Cerebellar cortex (tissue), 1 donor: ENCODE data around the gene ZNF697.
A peak's percentile ranks its signal among the peaks of the same experiment; 100 is the strongest.
"Not testable (repeated sequence)": the region's sequence is repeated elsewhere in the genome, so short reads cannot be mapped to it uniquely, and the experiment has no call there.

Experiments
- DNase-seq: peaks from one replicate; pipeline ENCODE4 v3.0.0-alpha.2; 2015; ENCODE audit warnings: low spot score

The ZNF697 gene

DNA sequence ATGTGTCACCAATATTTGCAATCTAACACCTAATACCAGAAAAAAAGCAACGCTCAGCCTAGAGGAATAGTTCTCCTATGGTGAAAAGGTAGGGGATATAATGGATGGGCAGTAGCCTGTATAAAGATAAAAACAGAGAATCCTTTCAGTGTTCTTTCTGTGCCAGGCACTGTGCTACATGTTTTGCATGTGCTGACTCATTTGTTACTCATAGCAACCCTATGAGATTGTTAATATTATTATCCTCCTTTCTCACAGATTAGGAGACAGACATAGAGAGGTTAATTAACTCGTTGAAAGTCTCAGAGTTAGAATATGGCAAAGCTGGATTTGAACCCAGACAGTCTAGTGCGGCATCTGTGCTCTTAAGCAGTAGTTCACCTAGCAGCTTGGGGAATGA, 45.3 kb downstream of the ZNF697 start:
- not testable (repeated sequence) for DNase-seq

DNA sequence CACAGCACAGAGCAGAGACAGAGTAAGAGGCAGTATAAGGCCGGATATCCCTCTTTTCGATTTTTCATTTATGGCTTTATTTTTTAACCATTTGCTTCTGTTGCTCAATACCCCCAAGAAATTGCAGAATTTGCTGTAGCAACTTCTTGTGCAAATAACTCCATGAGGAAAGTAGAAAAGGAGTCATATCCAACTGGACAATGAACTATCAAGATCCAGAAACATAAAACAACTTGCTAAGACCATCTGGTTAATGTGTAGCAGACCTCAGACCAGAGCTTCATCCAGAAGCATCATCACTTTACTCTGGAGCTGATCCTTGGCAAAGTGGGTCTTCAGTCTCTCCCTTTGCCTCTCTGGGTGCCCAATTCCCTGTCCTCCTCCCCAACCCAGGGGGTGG, 45.9 kb downstream of the ZNF697 start:
- no peak for DNase-seq

DNA sequence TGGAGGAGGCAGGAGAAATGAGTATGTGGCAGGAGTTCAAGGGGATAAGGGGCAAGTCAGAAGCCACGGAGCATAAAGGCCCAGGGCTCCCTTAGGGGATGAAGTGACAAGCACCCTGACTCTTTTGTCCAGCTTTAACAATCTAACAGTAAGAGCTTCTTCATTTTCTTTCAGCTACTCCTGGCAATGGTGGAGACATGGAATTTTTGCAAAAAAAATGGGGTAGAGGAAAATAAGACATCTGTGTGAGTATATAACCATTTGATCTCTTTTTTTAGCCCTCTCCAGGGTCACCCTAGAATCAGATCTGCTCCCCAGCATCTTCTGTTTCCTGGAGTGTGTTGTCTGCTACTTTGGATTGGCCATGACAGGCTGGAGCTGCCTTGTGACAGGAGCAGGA, 47.1 kb downstream of the ZNF697 start:
- no peak for DNase-seq

DNA sequence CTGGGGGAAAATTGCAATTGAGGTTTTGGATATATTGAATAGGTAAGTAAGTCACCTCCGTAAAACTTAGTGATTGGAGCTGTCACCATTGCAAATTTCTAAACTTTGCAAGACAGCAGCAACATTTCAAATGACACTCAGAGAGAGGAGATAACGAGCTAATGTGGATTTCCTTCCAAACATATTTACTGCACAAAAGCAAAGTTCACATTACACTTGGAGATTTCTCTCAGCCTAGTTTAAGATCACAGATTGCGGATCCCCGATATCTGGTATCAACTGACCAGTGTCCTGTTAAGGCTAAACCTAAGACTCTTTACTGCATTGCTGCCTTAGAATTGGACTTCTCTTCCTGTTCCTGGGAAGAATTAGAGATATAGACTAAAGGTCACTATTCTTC, 47.5 kb downstream of the ZNF697 start:
- no peak for DNase-seq

DNA sequence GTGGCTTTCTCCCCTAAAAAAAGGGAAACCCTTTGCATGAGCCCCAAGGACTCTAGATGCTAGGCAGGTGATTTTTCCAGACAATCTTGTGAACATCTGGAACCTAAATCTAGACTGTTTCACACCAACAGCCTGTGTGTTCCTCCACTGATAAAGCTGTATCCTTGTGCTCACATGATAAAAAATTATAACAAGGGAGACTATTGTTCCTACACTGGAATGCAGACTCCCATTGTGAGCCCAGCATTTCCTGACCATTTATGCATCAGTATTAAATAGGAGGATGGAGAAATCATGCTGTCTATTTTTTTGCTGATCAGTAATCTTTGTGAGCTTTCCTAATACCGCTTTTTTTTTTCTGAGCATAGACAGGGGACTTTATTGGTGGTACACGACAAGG, 52.5 kb downstream of the ZNF697 start:
- DNase-seq: no peak

DNA sequence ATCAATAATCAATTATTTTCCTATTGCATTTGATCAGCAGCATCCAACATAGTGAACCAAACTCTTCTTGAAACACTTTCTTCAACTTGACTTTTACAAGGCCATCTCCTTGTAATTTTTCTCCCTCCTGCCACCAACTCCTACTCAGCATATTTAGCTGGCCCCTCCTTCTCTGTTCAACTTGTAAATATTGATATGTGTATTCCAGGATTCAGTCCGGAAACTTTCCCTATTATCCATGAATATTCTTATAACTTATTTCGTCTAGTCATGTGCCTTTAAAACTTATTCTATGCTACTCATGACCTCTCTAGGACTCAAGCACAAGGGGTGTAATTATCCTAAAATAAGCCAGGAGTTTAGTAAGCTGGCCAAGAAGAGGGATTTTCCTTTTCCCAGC, 52.9 kb downstream of the ZNF697 start:
- no peak for DNase-seq

DNA sequence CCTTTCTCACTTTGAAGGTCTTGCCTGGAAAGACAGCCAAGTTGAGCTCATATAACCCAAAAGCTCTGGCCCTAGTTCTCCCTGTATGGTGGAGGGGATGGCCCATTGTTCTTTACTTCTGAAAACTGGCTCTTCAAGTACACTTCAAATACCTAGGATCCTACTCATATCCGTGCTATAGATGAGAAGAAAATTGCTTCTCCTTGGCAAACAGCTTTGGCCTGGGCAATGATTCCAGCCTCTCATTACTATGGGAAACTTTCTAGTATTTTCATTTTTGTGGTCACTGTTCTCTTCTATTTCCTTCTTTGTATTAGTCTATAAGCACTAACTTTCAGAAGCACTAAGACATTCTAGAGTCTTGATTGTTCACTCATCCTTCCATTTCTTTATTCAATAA, 53.7 kb downstream of the ZNF697 start:
- no peak for DNase-seq

DNA sequence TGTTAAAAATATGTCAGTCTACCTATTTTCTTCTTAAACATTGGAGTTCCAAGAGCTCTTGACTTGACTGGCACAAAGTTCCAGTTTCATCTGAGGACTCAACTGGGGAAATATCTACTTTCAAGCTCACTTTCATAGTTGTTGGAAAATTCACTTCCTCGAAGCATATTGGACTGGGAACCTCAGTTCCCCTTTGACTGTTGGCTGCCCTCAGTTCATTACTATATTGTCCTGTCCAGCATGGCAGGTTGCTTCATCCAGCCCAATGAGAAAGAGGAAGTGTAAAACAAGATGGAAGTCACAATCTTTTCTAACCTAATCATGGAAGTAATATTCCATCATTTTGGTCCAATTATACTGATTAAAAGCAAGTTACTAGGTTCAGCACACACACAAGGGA, 54.3 kb downstream of the ZNF697 start:
- DNase-seq: no peak

DNA sequence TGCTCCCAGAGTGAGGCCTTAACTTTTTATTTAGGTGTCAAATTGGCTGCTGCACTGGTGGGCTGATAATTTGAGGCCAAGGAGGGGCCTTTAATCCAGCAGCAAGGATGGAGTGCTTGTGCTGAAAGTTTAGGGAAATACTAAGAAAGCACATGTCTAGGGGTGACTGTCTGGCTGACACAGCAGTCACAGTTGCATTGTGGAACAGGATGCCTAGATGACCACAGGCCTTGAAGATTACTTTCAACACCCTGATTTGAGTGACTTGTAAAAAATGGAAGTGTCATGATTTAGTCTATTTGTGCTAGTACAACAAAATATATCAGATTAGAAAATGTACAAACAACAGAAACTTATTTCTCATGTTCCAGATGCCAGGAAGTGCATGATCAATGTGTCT, 57.7 kb downstream of the ZNF697 start:
- DNase-seq: no peak

DNA sequence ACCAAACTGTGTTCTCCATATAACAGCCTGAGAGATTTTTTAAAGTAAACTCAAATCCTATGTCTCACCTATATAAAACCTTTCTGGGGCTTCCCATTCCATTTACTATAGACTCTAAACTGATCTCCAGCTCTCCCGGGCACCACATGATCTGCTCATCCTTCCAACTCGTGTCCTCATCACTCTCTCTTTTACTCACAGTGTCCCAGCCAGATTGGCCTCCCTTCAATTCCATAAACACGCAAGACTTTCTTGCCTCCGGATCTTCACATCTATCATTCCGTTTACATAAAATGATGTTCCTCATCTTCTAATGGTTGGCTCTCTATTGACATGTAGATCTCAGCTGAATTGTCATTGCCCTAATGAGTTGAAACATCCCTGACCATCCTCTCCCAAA, 59.4 kb downstream of the ZNF697 start:
- no peak for DNase-seq

DNA sequence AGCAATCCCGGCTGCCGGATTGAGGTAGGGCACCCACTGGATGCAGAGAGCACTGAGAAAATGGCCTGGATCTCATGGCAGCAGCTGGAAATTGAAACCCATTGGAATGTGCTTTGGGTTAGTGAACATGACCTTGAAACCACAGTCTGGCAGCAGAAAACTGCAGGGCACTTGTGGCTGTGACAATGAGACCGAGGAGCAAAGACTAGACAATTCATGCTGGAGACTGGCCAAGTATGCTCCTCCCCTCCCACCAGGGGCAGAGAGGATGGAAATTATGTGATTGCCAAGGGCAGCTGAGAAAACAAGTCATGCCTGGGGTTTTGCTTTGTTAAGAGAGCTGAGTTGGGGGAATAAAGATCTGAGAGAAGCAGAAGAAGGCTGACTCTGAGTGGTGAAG, 60.7 kb downstream of the ZNF697 start:
- DNase-seq: no peak

DNA sequence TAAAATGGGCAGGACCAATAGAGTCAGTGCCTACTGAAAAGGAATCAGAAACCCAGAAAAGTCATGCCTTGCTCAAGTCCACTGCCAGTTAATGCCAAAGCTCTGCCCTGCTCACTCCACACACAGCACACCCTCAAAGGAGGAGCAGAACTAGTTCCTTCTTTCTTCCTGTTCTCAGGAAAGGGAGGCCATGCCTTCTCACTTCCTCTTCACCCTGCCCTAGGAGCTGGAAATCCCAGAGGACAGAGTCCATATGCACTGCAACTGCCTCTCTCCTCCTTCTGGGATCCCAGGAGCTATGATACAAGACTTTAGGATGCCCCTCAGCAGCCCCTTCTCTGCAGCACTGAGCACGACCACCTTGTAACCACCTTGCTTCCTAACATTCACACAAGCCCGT, 62.3 kb downstream of the ZNF697 start:
- DNase-seq: not testable (repeated sequence)

DNA sequence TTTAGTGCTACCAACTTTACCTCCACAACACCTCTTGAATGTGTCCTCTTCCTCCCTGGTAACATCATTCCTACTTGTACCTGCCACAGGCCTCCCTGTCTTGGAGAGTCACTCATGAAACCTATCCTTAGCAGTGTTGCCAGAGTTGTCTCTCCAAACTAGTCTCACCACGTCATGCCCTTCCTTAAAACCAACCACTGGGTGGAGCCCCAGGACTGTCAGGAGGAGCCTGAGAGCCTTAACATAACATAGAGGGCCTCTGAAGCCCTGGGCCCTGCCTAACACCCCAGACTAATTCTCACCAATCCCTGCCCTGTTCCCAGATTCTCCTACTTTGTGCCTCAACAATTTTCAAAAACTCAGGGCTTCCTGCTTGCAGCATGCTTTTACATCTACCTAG, 65.3 kb downstream of the ZNF697 start:
- DNase-seq: peak; percentile 46

DNA sequence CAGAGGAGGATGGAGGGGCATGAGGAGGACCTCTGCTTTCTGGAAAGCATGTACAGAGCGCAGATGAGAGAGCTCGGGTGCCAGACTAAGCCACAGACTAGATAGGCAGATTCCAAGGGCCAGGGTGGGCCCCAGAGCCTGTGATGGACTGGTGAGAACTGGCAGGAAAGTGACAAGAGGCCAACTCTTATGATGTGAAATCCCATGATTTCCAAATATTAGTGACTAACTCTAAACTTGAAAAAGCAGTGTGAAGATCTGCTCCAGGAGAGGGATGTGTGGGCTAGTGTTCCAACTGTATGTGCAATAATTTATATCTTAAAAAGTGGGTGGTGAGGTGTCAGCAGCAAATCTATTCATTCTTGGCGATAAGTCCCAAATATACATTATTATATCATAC, 67.0 kb downstream of the ZNF697 start:
- DNase-seq: not testable (repeated sequence)

DNA sequence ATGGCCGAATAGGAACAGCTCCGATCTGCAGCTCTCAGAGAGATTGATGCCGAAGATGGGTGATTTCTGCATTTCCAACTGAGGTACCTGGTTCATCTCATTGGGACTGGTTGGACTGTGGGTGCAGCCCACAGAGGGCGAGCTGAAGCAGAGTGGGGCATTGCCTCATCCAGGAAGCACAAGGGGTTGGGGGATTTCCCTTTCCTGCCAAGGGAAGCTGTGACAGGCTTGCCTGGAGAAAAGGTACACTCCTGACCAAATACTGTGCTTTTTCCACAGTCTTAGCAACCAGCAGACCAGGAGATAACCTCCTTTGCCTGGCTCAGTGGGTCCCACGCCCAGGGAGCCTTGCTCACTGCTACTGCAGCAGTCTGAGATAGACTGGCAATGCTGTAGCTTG, 74.2 kb downstream of the ZNF697 start:
- DNase-seq: no peak

DNA sequence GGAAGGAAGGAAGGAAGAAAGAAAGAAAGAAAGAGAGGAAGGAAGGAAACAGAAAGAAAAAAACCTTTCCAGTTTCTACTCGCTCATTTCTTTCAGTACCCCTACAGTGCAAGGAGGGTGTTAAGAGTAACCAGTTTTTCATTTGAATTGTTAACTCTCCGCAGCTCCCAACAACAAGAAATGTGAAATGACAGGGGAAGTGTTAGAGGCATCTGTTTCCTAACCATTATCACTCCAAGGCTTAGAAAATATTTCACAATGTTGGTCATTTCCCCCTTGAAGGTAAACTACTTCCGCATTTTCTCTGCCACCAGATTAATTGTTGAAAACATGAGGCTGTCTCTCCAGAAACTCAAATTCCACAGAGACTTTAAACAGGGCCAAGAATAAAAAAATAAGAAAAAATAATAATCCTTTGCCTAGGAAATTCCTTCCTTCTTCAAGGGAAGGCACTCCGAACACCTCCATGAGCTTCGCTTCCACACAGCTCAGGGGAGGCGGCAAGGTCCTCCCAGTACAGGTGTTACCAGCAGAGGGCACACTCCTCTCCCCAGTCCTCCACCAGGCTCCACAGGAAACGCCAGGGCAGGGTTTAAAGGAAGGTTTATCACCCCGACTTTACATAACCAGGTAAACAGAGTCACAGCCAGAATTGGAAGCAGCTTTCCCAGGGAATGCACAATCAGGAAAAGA, 78.0 kb downstream of the ZNF697 start:
- DNase-seq: not testable (repeated sequence)
